Kidney epithelial cell (primary cell): ENCODE results near the gene SNTB2. TPM values are rescaled to one million over a fixed set of nuclear protein-coding genes. Genes with fewer than 3 reads are reported as not detected.
"Not testable (repeated sequence)": the region's sequence is repeated elsewhere in the genome, so short reads cannot be mapped to it uniquely, and the experiment has no call there.

Experiments used
- DNase-seq: peaks from one replicate; pipeline ENCODE4 v3.0.0-alpha.2; 2010; ENCODE audit warnings: low read depth
- H3K27me3 ChIP-seq: 2 replicates; pipeline ENCODE4 v1.6.0; 2011; ENCODE audit warnings: low read length; ENCODE audit not compliant: control insufficient read depth, insufficient read depth
- H3K36me3 ChIP-seq: 2 replicates; pipeline ENCODE4 v1.5.1; 2011; ENCODE audit warnings: low read length; ENCODE audit not compliant: control insufficient read depth, insufficient read depth
- H3K4me3 ChIP-seq: 2 replicates; pipeline ENCODE4 v1.5.1; 2011; ENCODE audit warnings: low read depth, mild to moderate bottlenecking, control low read depth, low read length
- CTCF ChIP-seq: IDR thresholded peaks from 2 replicates; pipeline ENCODE4 v1.5.1; 2011; ENCODE audit warnings: mild to moderate bottlenecking, moderate library complexity, low read length, control low read depth, inconsistent platforms; ENCODE audit not compliant: insufficient read depth, poor library complexity, severe bottlenecking
- total RNA-seq: library from RNA; depleted of rRNA; stranded (reverse); fragments of >200 nt; gene quantifications from 2 replicates; pipeline ENCODE4 v1.2.3, GENCODE V29; 2015

The SNTB2 gene
- total RNA-seq, result 9.0 and 28.8 TPM in 2 replicates

- Histone ChIP-seq H3K4me3 (peak within 1 kb of the TSS; percentile 86), H3K27me3 (no peaks in the 10 kb centered on the region), H3K36me3 (no peaks in the 10 kb centered on the region)
- TF ChIP-seq CTCF, result no peak
- no peak for DNase-seq
Measured at GRCh38 chr16:69186642-69187445, at the start of gene SNTB2. TSS of gene SNTB2 (plus strand) at chr16:69187164. CDS start at chr16:69187167, 3 bp downstream.

GRCh38 chr16:69138608-69139007 is 48.4 kb upstream of the SNTB2 start:
- no peak for TF ChIP-seq CTCF
- no peak for DNase-seq
- Histone ChIP-seq H3K36me3 (peaks cover 1% of the 10 kb centered on the region), H3K4me3 (no peak overlapping the region), H3K27me3 (no peaks in the 10 kb centered on the region)

DNA sequence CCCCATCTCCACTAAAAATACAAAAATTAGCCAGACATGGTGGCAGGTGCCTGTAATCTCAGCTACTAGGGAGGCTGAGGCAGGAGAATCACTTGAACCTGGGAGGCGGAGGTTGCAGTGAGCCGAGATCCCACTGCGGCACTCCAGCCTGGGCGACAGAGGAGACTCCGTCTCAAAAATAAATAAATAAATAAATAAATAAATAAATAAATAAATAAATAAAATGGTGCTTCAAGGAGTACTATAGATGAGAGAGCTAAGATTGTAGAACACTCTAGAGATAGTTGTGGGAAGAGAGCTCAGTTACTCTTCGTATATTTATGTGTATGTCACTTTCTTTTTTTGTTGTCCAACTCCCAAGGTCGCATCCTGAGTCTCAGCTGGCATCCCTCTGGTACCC is 47.5 kb upstream of the SNTB2 start:
- DNase-seq, H3K36me3 ChIP-seq, H3K27me3 ChIP-seq, H3K4me3 ChIP-seq: not testable (repeated sequence)

DNA sequence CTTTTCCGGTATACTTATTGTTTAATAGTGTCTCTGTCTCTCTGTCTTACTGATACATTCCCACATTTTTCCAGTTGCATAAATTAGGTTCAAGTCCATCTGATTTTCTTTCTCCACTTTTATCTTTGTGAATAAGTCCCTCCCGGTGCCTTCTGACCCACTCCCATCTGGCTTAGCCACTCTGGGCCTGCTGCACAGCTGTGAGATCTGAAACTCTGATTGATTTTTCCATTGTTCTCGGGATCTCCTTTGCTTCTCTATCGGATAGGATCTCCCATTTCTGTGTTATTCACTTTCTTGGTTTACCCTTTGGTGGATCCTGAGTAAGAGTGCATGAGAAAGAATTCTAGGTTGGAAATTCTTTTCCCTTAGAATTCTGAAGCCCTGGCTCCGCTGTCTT is 46.0 kb upstream of the SNTB2 start:
- DNase-seq, result no peak
- no peak for TF ChIP-seq CTCF
- Histone ChIP-seq H3K4me3 (no peak overlapping the region), H3K36me3 (peaks cover 1% of the 10 kb centered on the region), H3K27me3 (no peaks in the 10 kb centered on the region)

GRCh38 chr16:69141936-69142335 is 45.0 kb upstream of the SNTB2 start:
- no peak for TF ChIP-seq CTCF
- Histone ChIP-seq H3K36me3 (peaks cover 1% of the 10 kb centered on the region), H3K27me3 (no peaks in the 10 kb centered on the region), H3K4me3 (no peak overlapping the region)
- no peak for DNase-seq

DNA sequence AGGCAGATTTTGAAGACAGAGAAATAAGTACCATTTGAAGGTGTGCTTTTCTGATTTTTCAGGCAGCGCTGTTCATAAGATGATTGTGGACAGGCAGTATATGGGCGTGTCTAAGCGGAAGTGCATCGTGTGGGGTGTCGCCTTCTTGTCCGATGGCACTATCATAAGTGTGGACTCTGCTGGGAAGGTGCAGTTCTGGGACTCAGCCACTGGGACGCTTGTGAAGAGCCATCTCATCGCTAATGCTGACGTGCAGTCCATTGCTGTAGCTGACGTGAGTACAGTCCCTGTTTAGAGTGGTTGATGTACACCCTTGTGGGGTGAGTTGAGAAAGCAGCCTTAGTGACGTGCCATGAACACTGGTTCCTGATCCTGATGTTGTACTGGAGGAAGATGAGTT is 43.8 kb upstream of the SNTB2 start:
- DNase-seq, result no peak
- H3K4me3 ChIP-seq, result no peak overlapping the region
- H3K36me3 ChIP-seq, result peaks cover 1% of the 10 kb centered on the region
- no peak for TF ChIP-seq CTCF
- H3K27me3 ChIP-seq, result no peaks in the 10 kb centered on the region
